ENCODE results near the gene MSLN. TPM values are rescaled to one million over a fixed set of nuclear protein-coding genes. Genes with fewer than 3 reads are reported as not detected.

Gene MSLN
- total RNA-seq, 1 donor from 2014 or later, result 0.91 TPM

DNA sequence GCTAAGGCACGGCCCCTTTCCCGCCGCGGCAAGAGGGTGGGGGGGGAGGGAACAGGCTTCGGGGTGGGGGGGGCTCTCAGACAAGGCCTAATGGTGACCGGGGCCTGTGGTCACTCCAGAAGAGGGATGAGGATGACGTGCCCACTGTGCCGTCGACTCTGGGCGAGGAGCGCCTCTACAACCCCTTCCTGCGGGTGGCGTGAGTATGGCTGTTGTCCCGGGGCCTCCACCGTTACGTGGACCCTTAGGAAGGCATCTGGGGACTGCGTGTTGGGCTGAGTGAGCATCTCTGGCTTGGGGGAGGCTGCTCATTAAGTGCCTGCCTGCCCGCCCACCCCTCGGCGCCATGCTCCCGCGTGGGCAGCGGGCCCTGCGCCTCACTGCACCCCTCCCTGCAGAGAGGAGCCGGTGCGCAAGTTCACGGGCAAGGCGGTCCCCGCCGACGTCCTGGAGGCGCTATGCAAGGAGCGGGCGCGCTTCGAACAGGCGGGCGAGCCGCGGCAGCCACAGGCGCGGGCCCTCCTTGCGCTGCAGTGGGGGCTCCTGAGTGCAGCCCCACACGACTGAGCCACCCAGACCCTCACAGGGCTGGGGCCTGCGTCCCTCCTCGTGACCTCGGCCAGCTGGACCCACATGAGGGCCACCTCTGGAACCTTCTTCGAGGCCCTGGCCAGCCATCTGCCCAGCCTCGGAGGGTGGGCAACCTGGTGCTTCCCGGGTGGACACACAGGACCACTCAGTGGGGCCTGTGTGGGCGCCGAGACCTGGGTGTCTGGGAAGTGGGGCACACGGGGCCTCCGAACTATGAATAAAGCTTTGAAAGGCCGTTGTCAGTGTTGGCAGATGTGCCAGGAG lies 31.4 kb upstream of the MSLN start:
- intact Hi-C loops (cut with micrococcal nuclease), result no loop called here
- DNase-seq, result no peak

DNA sequence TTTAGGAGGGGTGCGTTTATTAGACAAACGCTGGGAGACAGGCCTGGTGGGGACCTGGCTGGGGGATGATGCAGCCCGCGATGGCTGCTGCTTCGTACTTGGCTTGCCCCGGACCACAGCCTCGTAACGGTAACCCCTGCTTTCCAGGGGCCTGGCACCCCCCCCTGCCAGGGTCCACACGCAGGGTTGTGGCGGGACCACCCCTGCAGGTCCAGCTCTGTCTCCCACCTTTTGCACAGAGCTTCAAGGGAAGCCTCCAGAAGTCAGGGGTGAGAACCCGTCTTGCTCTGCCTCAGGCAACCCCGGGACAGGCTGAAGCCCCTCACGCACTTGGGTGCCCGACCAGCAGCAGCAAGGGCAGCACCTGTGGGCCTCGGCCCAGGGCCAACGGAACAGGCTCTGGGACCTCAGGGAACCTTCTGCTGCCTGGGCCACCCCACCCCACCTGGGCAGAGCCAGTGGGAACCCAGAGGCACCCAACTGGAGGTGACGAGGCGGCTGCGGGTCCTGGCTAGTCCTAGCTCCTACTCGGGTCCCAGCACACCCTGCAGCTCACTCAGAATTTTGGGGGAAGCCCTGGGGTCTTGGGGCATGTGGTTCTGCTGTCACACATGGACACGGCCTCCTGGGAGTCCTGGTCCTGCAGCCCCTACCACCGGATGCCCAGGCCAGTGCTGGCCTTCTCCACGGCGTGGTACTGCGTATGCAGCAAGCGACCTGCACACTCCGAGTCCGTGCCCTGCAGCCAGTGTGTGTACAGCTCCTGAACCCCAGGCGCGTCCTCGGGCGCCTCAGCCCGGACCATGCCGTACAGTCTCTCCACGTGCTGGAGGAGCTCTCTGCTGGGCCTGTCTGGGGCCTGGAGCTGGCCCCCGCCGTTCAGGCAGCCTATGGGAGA lies 30.5 kb upstream of the MSLN start:
- no peak for DNase-seq
- peaks cover 26% of the 10 kb centered on the region for H3K27me3 ChIP-seq (ENCODE audit: low read depth)
- intact Hi-C loops (cut with micrococcal nuclease), result no loop called here
- H3K27ac ChIP-seq (replicated peaks), result no peak overlapping the region
- peaks cover 39% of the 10 kb centered on the region for H3K36me3 ChIP-seq
- TF ChIP-seq, protein P1, sequence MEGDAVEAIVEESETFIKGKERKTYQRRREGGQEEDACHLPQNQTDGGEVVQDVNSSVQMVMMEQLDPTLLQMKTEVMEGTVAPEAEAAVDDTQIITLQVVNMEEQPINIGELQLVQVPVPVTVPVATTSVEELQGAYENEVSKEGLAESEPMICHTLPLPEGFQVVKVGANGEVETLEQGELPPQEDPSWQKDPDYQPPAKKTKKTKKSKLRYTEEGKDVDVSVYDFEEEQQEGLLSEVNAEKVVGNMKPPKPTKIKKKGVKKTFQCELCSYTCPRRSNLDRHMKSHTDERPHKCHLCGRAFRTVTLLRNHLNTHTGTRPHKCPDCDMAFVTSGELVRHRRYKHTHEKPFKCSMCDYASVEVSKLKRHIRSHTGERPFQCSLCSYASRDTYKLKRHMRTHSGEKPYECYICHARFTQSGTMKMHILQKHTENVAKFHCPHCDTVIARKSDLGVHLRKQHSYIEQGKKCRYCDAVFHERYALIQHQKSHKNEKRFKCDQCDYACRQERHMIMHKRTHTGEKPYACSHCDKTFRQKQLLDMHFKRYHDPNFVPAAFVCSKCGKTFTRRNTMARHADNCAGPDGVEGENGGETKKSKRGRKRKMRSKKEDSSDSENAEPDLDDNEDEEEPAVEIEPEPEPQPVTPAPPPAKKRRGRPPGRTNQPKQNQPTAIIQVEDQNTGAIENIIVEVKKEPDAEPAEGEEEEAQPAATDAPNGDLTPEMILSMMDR (IDR thresholded peaks at IDR 0.05; ENCODE audit: borderline replicate concordance), result no peak
- H3K4me3 ChIP-seq, result no peak overlapping the region
- H3K9me3 ChIP-seq (replicated peaks), result no peaks in the 10 kb centered on the region
- peaks cover 27% of the 10 kb centered on the region for H3K4me1 ChIP-seq

More for the DNA sequence above, 31.4 kb upstream of the MSLN start:
- Histone ChIP-seq H3K27me3 (ENCODE audit: low read depth) (peaks cover 26% of the 10 kb centered on the region), H3K36me3 (peaks cover 30% of the 10 kb centered on the region), H3K9me3 (replicated peaks) (no peaks in the 10 kb centered on the region), H3K4me1 (peaks cover 27% of the 10 kb centered on the region), H3K4me3 (peak overlapping the region; percentile 75), H3K27ac (replicated peaks) (no peak overlapping the region)
- TF ChIP-seq, protein P1 (IDR thresholded peaks at IDR 0.05; ENCODE audit: borderline replicate concordance), result no peak

- Histone ChIP-seq H3K9me3 (replicated peaks) (no peaks in the 10 kb centered on the region), H3K27ac (replicated peaks) (no peak overlapping the region), H3K4me3 (no peak overlapping the region), H3K27me3 (ENCODE audit: low read depth) (peaks cover 25% of the 10 kb centered on the region), H3K36me3 (peaks cover 47% of the 10 kb centered on the region), H3K4me1 (peaks cover 27% of the 10 kb centered on the region)
- TF ChIP-seq, protein P1 (IDR thresholded peaks at IDR 0.05; ENCODE audit: borderline replicate concordance), result no peak
- DNase-seq, result no peak
- intact Hi-C loops (cut with micrococcal nuclease), result no loop called here
These were observed 29.6 kb upstream of the MSLN start for GRCh38 chr16:730666-731509.

DNA sequence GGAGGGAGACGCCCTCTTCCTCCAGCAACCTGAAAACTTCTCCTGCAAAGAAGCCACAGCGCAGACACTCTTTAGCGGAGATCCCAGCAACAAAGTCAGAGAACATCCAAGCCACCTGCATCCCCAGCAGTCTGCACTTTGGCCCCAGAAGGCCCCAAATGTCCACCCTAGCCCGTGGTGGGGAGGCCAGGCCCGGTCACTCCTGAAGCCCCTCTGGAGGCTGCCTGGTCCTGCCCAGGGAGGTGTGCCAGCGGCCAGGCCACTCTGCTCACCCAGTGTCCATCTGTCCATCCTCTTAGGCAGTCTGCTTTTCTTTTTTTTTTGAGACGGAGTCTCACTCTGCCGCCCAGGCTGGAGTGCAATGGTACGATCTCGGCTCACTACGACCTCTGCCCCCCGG lies 28.2 kb upstream of the MSLN start:
- no peaks in the 10 kb centered on the region for H3K9me3 ChIP-seq (replicated peaks)

More for the DNA sequence above, 28.2 kb upstream of the MSLN start:
- H3K27me3 ChIP-seq (ENCODE audit: low read depth), result peaks cover 13% of the 10 kb centered on the region
- intact Hi-C loops (cut with micrococcal nuclease), result no loop called here
- H3K27ac ChIP-seq (replicated peaks), result no peak overlapping the region
- peaks cover 16% of the 10 kb centered on the region for H3K4me1 ChIP-seq
- no peak overlapping the region for H3K4me3 ChIP-seq
- DNase-seq, result no peak
- H3K36me3 ChIP-seq, result peaks cover 62% of the 10 kb centered on the region
- TF ChIP-seq, protein P1 (IDR thresholded peaks at IDR 0.05; ENCODE audit: borderline replicate concordance), result no peak
